Mucosa of rectum (tissue), 2 donors: ENCODE measurements around the gene MSL1.

Experiments used
- H3K27ac ChIP-seq, 2 donors: one replicate each; pipeline ENCODE4 v1.7.0; 2013; ENCODE audit warnings: inconsistent platforms in 2 of 2, low read depth in 2 of 2, low read length in 2 of 2
- H3K27me3 ChIP-seq, 2 donors: one replicate each; pipeline ENCODE4 v1.7.0; 2013; ENCODE audit warnings: low read length in 2 of 2; ENCODE audit not compliant: control insufficient read depth in 2 of 2, insufficient read depth in 2 of 2
- H3K36me3 ChIP-seq, 2 donors: one replicate each; pipeline ENCODE4 v1.7.0; 2013; ENCODE audit warnings: low read length in 2 of 2; ENCODE audit not compliant: control insufficient read depth in 2 of 2, insufficient read depth in 2 of 2
- H3K4me1 ChIP-seq, 2 donors: one replicate each; pipeline ENCODE4 v1.7.0; 2013; ENCODE audit warnings: low read length in 2 of 2, mild to moderate bottlenecking in 1 of 2; ENCODE audit not compliant: control insufficient read depth in 2 of 2, insufficient read depth in 2 of 2
- H3K4me3 ChIP-seq, 2 donors: one replicate each; pipeline ENCODE4 v1.7.0; 2013; ENCODE audit warnings: low read length in 2 of 2
- H3K9ac ChIP-seq, 2 donors: one replicate each; pipeline ENCODE4 v1.7.0; 2013; ENCODE audit warnings: low read length in 2 of 2, low read depth in 1 of 2, mild to moderate bottlenecking in 1 of 2
- H3K9me3 ChIP-seq, 2 donors: one replicate each; pipeline ENCODE4 v1.7.0; 2013; ENCODE audit warnings: low read length in 2 of 2; ENCODE audit not compliant: control insufficient read depth in 2 of 2
- donor health status: healthy.
- donor health status: Normal muscosa, but diverticular disease.

Gene MSL1

GRCh38 chr17:40121181-40122135, at the start of gene MSL1:
Gene MSL1, plus strand, starts transcription at chr17:40121971. Its CDS starts 642 bp downstream, at chr17:40122613.
- H3K36me3 ChIP-seq, result peaks cover 5 to 6% of the 10 kb centered on the region in 2 donors
- no peaks in the 10 kb centered on the region for H3K27me3 ChIP-seq
- H3K4me1 ChIP-seq, result peaks cover 22 to 33% of the 10 kb centered on the region in 2 donors
- peak within 1 kb of the TSS; percentile 92 to 94 for H3K27ac ChIP-seq
- H3K4me3 ChIP-seq, result peak within 1 kb of the TSS; percentile 86 to 88
- H3K9ac ChIP-seq, result peak within 1 kb of the TSS; percentile 93 to 94
- no peaks in the 10 kb centered on the region for H3K9me3 ChIP-seq

- Histone ChIP-seq H3K36me3 (peaks cover 3 to 10% of the 10 kb centered on the region in 2 donors), H3K4me1 (peaks cover 84 to 91% of the 10 kb centered on the region in 2 donors), H3K9ac (peak overlapping the region; percentile 71 to 72), H3K9me3 (no peaks in the 10 kb centered on the region), H3K27me3 (no peaks in the 10 kb centered on the region), H3K27ac (peak overlapping the region; percentile 96 to 98), H3K4me3 (peak overlapping the region; percentile 27 to 48)
Observed at GRCh38 chr17:40072040-40072734, 49.6 kb upstream of the MSL1 start.

GRCh38 chr17:40072735-40073346, 48.9 kb upstream of the MSL1 start:
- peak overlapping the region; percentile 7 to 27 for H3K4me3 ChIP-seq
- H3K36me3 ChIP-seq, result peaks cover 6 to 12% of the 10 kb centered on the region in 2 donors
- H3K27ac ChIP-seq, result peak overlapping the region; percentile 96 to 98
- no peaks in the 10 kb centered on the region for H3K9me3 ChIP-seq
- peak overlapping the region; percentile 71 to 72 for H3K9ac ChIP-seq
- H3K27me3 ChIP-seq, result no peaks in the 10 kb centered on the region
- peaks cover 81 to 89% of the 10 kb centered on the region in 2 donors for H3K4me1 ChIP-seq

GRCh38 chr17:40073454-40074174, 48.2 kb upstream of the MSL1 start:
- Histone ChIP-seq H3K9ac (peak overlapping the region in 1 of 2 donors; percentile 71), H3K4me3 (peak overlapping the region; percentile 7 to 23), H3K36me3 (peaks cover 6 to 17% of the 10 kb centered on the region in 2 donors), H3K27me3 (no peaks in the 10 kb centered on the region), H3K4me1 (peaks cover 75 to 82% of the 10 kb centered on the region in 2 donors), H3K27ac (peak overlapping the region; percentile 96 to 98), H3K9me3 (no peaks in the 10 kb centered on the region)

GRCh38 chr17:40074175-40074512, 47.6 kb upstream of the MSL1 start:
- Histone ChIP-seq H3K27me3 (no peaks in the 10 kb centered on the region), H3K4me1 (peaks cover 72 to 76% of the 10 kb centered on the region in 2 donors), H3K4me3 (no peak overlapping the region), H3K9me3 (no peaks in the 10 kb centered on the region), H3K36me3 (peaks cover 9 to 19% of the 10 kb centered on the region in 2 donors), H3K27ac (peak overlapping the region; percentile 96 to 98), H3K9ac (no peak overlapping the region)

GRCh38 chr17:40074871-40075200, 46.9 kb upstream of the MSL1 start:
- Histone ChIP-seq H3K9me3 (no peaks in the 10 kb centered on the region), H3K4me3 (no peak overlapping the region)

GRCh38 chr17:40075201-40075941, 46.4 kb upstream of the MSL1 start:
- no peaks in the 10 kb centered on the region for H3K9me3 ChIP-seq
- peak overlapping the region; percentile 96 to 98 for H3K27ac ChIP-seq
- peaks cover 60 to 64% of the 10 kb centered on the region in 2 donors for H3K4me1 ChIP-seq
- H3K36me3 ChIP-seq, result peaks cover 9 to 19% of the 10 kb centered on the region in 2 donors
- peak overlapping the region; percentile 8 to 10 for H3K4me3 ChIP-seq
- peak overlapping the region; percentile 53 to 54 for H3K9ac ChIP-seq
- H3K27me3 ChIP-seq, result no peaks in the 10 kb centered on the region

More at GRCh38 chr17:40074871-40075200, 46.9 kb upstream of the MSL1 start:
- Histone ChIP-seq H3K4me1 (peaks cover 65 to 70% of the 10 kb centered on the region in 2 donors), H3K27me3 (no peaks in the 10 kb centered on the region), H3K27ac (peak overlapping the region; percentile 96 to 98), H3K9ac (peak overlapping the region; percentile 53 to 54), H3K36me3 (peaks cover 9 to 19% of the 10 kb centered on the region in 2 donors)

- H3K27ac ChIP-seq, result peak overlapping the region; percentile 96 to 98
- no peaks in the 10 kb centered on the region for H3K9me3 ChIP-seq
- H3K9ac ChIP-seq, result peak overlapping the region; percentile 53 to 54
- peaks cover 9 to 22% of the 10 kb centered on the region in 2 donors for H3K36me3 ChIP-seq
- H3K27me3 ChIP-seq, result no peaks in the 10 kb centered on the region
- H3K4me1 ChIP-seq, result peaks cover 54 to 58% of the 10 kb centered on the region in 2 donors
- H3K4me3 ChIP-seq, result peak overlapping the region in 1 of 2 donors; percentile 8
Observed at GRCh38 chr17:40075942-40076498, 45.8 kb upstream of the MSL1 start.

GRCh38 chr17:40076591-40076990, 45.2 kb upstream of the MSL1 start:
- peaks cover 48 to 52% of the 10 kb centered on the region in 2 donors for H3K4me1 ChIP-seq
- no peak overlapping the region for H3K4me3 ChIP-seq
- peak overlapping the region in 1 of 2 donors; percentile 98 for H3K27ac ChIP-seq
- H3K9ac ChIP-seq, result peak overlapping the region in 1 of 2 donors; percentile 53
- H3K27me3 ChIP-seq, result no peaks in the 10 kb centered on the region
- peaks cover 9 to 22% of the 10 kb centered on the region in 2 donors for H3K36me3 ChIP-seq
- H3K9me3 ChIP-seq, result no peaks in the 10 kb centered on the region
